Cardiac muscle cell (in vitro differentiated cells and primary cell): ENCODE measurements around the gene MOB3B. TPM values are rescaled to one million over a fixed set of nuclear protein-coding genes. Genes with fewer than 3 reads are reported as not detected.

Experiments used
- DNase-seq, 2 donors: peaks; one replicate each; pipeline versions ENCODE4 v3.0.0 to v3.0.0-alpha.2; 2010 to 2017; ENCODE audit warnings: low read depth in 1 of 2, low spot score in 1 of 2
- H3K27ac ChIP-seq: fragments of 200-600 bp; sonication (generic); 2 replicates; pipeline ENCODE4 v1.5.1; 2016
- H3K27me3 ChIP-seq: fragments of 200-600 bp; sonication (generic); 2 replicates; pipeline ENCODE4 v1.6.0; 2016; ENCODE audit warnings: control low read depth
- H3K36me3 ChIP-seq: fragments of 200-600 bp; sonication (generic); 2 replicates; pipeline ENCODE4 v1.5.1; 2016; ENCODE audit warnings: control low read depth
- H3K4me1 ChIP-seq: fragments of 200-600 bp; sonication (generic); 2 replicates; pipeline ENCODE4 v1.8.1; 2017; ENCODE audit warnings: low read depth, mild to moderate bottlenecking, mixed run types
- H3K4me3 ChIP-seq: fragments of 200-600 bp; sonication (generic); 2 replicates; pipeline ENCODE4 v1.5.1; 2016; ENCODE audit warnings: mild to moderate bottlenecking
- H3K9me3 ChIP-seq: fragments of 200-600 bp; sonication (generic); 2 replicates; pipeline ENCODE4 v1.5.1; 2017; ENCODE audit warnings: low read depth, mild to moderate bottlenecking, control low read depth
- polyA plus RNA-seq: library from polyadenylated mRNA; unstranded; fragments of >200 nt; fragmentation: Nextera tagmentation; extraction: Ambion mirVana; gene quantifications from 2 replicates; pipeline ENCODE4 v1.2.1, GENCODE V29; 2016
- total RNA-seq: library from RNA; depleted of rRNA; stranded (reverse); fragments of >200 nt; gene quantifications from 2 replicates; pipeline ENCODE4 v1.2.3, GENCODE V29; 2016
- TF ChIP-seq, protein P1 (sequence below): IDR thresholded peaks from 2 replicates; pipeline ENCODE4 v1.5.1; 2012; ENCODE audit warnings: low read depth, mild to moderate bottlenecking, low read length

MOB3B gene
- total and polyA plus RNA-seq, 2 experiments from 2014 or later = 0.74 to 1.7 TPM

DNA sequence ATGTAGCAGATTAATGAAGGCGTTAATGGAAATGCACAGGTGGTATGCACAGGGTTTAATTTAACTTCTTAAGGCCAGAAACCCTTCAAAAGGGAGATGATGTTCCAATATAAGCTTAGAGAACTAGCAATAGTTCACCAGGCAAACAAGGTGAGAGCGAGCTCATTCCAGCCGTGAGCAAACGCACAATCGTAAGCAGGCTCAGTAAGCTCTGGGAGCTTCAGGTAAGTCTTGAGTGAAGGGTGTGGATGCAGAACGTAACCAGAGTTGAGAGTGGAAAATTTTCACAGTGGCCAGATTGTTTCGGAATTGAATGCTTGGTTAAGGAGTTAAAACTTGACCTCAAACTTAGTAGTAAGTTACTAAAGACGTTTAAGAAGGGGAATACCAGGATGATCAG is 238.3 kb downstream of the MOB3B start:
- Histone ChIP-seq H3K9me3 (no peaks in the 10 kb centered on the region), H3K36me3 (no peaks in the 10 kb centered on the region), H3K4me1 (no peaks in the 10 kb centered on the region), H3K27ac (no peak overlapping the region), H3K27me3 (no peaks in the 10 kb centered on the region), H3K4me3 (no peak overlapping the region)
- DNase-seq = no peak
- TF ChIP-seq, protein P1, sequence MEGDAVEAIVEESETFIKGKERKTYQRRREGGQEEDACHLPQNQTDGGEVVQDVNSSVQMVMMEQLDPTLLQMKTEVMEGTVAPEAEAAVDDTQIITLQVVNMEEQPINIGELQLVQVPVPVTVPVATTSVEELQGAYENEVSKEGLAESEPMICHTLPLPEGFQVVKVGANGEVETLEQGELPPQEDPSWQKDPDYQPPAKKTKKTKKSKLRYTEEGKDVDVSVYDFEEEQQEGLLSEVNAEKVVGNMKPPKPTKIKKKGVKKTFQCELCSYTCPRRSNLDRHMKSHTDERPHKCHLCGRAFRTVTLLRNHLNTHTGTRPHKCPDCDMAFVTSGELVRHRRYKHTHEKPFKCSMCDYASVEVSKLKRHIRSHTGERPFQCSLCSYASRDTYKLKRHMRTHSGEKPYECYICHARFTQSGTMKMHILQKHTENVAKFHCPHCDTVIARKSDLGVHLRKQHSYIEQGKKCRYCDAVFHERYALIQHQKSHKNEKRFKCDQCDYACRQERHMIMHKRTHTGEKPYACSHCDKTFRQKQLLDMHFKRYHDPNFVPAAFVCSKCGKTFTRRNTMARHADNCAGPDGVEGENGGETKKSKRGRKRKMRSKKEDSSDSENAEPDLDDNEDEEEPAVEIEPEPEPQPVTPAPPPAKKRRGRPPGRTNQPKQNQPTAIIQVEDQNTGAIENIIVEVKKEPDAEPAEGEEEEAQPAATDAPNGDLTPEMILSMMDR = no peak

DNA sequence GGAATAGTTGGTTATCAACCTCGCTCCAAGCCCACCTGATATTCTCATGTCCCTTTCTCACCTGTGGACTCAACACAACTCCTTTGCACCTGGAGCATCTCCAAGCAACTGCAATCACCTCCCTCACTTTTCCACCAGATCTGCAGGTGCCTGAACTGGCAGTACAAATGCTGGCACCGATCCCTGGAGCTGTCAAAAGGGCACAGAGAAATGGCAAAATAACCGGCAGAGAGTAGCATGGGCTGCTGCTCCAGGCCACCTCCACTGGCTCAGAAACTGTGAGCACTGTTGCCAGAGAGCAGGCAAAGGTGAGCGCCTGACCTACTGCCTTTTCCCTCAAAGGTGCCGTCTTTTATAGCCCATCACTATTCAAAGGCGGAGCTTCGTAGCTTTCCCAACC is 247.3 kb downstream of the MOB3B start:
- no peak overlapping the region for H3K27ac ChIP-seq
- no peak for DNase-seq
- H3K36me3 ChIP-seq = no peaks in the 10 kb centered on the region
- TF ChIP-seq, protein P1 = no peak
- no peak overlapping the region for H3K4me3 ChIP-seq
- H3K4me1 ChIP-seq = peaks cover 4% of the 10 kb centered on the region
- H3K9me3 ChIP-seq = no peaks in the 10 kb centered on the region
- H3K27me3 ChIP-seq = no peaks in the 10 kb centered on the region

DNA sequence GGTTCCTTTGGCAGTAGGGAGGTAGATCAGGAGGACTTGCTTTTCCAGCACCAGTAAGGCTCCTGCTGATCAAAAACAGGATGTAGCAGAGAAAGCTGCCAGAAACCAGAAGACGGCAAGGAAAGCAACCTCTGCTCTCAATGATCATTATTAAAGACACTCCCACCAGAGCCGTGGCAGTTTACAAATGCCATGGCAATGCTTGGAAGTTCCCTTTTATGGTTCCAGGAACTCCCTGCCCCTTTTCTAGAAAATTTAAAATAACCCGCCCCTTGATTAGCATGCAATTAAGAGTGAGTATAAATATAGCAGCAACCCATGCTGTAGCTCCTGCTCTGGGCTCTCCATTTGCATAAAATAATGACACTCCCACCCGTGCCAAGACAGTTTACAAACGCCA is 248.8 kb downstream of the MOB3B start:
- Histone ChIP-seq H3K36me3 (no peaks in the 10 kb centered on the region), H3K27ac (no peak overlapping the region), H3K4me3 (no peak overlapping the region), H3K27me3 (no peaks in the 10 kb centered on the region), H3K9me3 (no peaks in the 10 kb centered on the region), H3K4me1 (peaks cover 4% of the 10 kb centered on the region)
- peak in 1 of 2 donors; percentile 15 for DNase-seq
- TF ChIP-seq, protein P1 = no peak

DNA sequence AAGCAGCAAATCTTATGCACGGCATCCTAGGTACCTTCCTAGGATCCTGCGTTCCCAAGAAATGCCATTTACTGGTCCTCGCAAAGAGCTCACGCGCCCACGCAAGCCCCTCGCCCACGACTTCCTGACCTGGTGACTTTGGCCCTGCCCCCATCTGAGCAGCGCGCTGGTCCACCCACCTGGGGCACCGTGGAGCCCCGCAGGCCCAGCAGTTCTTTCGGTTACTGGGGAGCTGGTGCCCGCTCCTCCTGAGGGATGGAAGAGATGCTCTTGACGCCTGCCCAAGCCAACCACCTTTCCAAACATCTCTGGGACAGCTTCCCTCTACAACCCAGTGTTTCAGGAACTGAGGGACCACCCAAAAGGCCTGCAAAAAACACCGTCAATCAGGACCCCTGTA is 249.4 kb downstream of the MOB3B start:
- H3K4me1 ChIP-seq = peaks cover 4% of the 10 kb centered on the region
- no peak overlapping the region for H3K4me3 ChIP-seq
- DNase-seq = no peak
- H3K36me3 ChIP-seq = no peaks in the 10 kb centered on the region
- H3K27ac ChIP-seq = no peak overlapping the region
- H3K9me3 ChIP-seq = no peaks in the 10 kb centered on the region
- no peaks in the 10 kb centered on the region for H3K27me3 ChIP-seq
- TF ChIP-seq, protein P1 = no peak

DNA sequence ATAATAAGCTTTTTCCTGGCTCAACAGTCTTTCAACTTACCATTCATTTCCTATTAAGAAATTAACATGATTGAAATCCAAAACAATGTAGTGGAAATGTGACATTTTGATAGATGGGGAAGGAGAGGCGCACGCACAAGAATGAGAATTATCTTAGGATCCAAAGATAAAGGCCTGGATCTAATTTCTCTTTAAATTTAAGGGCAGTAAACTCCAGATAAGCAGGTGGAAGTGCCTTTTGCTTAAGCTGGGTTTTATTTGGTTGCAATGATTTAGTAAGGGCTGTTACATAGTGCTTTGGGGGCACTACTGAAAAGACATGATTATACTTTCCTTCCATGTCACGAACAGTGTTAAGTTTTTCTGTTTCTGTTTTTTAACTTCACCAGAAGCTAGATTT is 250.0 kb downstream of the MOB3B start:
- TF ChIP-seq, protein P1 = no peak
- no peaks in the 10 kb centered on the region for H3K27me3 ChIP-seq
- H3K4me1 ChIP-seq = peaks cover 4% of the 10 kb centered on the region
- no peak for DNase-seq
- no peaks in the 10 kb centered on the region for H3K9me3 ChIP-seq
- H3K36me3 ChIP-seq = no peaks in the 10 kb centered on the region
- no peak overlapping the region for H3K27ac ChIP-seq
- H3K4me3 ChIP-seq = no peak overlapping the region

DNA sequence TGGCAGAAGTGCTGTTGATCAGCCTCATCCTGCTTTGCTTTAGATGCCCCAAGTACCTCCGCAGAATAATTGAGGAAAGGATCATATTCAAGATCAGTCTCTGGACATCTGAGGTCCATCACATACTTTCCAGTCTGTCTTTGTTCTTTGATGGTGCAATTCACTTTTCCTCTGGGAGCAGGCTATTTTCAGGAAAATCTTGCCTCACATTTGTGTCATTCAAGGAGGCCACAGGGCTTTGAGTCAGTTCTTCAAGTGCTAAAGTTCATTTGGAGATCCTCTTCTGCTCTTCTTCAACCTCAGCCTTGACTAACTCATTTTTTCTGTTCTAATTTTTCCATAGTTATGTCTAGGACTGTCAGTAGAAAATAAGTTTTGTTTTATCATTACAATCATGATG is 251.2 kb downstream of the MOB3B start:
- H3K9me3 ChIP-seq = no peaks in the 10 kb centered on the region
- H3K4me1 ChIP-seq = peaks cover 4% of the 10 kb centered on the region
- DNase-seq = peak in 1 of 2 donors; percentile 29
- no peaks in the 10 kb centered on the region for H3K36me3 ChIP-seq
- TF ChIP-seq, protein P1 = no peak
- H3K27ac ChIP-seq = no peak overlapping the region
- H3K4me3 ChIP-seq = no peak overlapping the region
- no peaks in the 10 kb centered on the region for H3K27me3 ChIP-seq
